HepG2 (cell line): ENCODE measurements around the gene PEX14. TPM values are rescaled to one million over a fixed set of nuclear protein-coding genes. Genes with fewer than 3 reads are reported as not detected.

Source experiments
- CHCHD3 ChIP-seq: sonication (generic); formaldehyde crosslinking; IDR thresholded peaks from 2 replicates; pipeline ENCODE4 v1.8.0; 2022; ENCODE audit warnings: mild to moderate bottlenecking, missing genetic modification reagents, moderate library complexity
- CREM ChIP-seq, 2 experiments: sonication (generic) in 1 of 2; formaldehyde crosslinking in 1 of 2; IDR thresholded peaks; 2 replicates each; pipeline versions ENCODE4 v1.4.0 to v1.6.1; 2016 to 2020; ENCODE audit warnings: antibody characterized with exemption in 1 of 2, mild to moderate bottlenecking in 1 of 2, missing genetic modification reagents in 1 of 2
- FOXA1 ChIP-seq, 2 experiments: fragments of 450-650 bp in 1 of 2; sonication (generic) in 1 of 2; formaldehyde crosslinking in 1 of 2; IDR thresholded peaks; 2 replicates each; pipeline versions ENCODE4 v1.4.0 to v1.6.1; 2016 to 2020; ENCODE audit warnings: missing genetic modification reagents in 1 of 2
- GATAD1 ChIP-seq: IDR thresholded peaks from 2 replicates; pipeline ENCODE4 v1.6.1; 2016; ENCODE audit warnings: missing genetic modification reagents, missing compliant biosample characterization
- HOXA9 ChIP-seq: sonication (generic); formaldehyde crosslinking; IDR thresholded peaks from 2 replicates; pipeline ENCODE4 v1.8.1; 2022; ENCODE audit warnings: missing genetic modification reagents, mild to moderate bottlenecking, moderate library complexity, borderline replicate concordance
- HOXD1 ChIP-seq: sonication (generic); formaldehyde crosslinking; IDR thresholded peaks from 2 replicates; pipeline ENCODE4 v1.5.0; 2020; ENCODE audit warnings: missing genetic modification reagents
- IKZF4 ChIP-seq: sonication (generic); formaldehyde crosslinking; IDR thresholded peaks from 2 replicates; pipeline ENCODE4 v1.5.1; 2020; ENCODE audit warnings: borderline replicate concordance, mild to moderate bottlenecking, low read depth, missing genetic modification reagents; ENCODE audit errors: not compliant biosample characterization
- MAF1 ChIP-seq: sonication (generic); formaldehyde crosslinking; IDR thresholded peaks from 2 replicates; pipeline ENCODE4 v1.5.0; 2020; ENCODE audit warnings: missing genetic modification reagents, borderline replicate concordance
- NKX3-1 ChIP-seq: sonication (generic); formaldehyde crosslinking; IDR thresholded peaks from 2 replicates; pipeline ENCODE4 v1.5.0; 2020; ENCODE audit warnings: missing genetic modification reagents
- POLR2G ChIP-seq: fragments of 200-400 bp; formaldehyde crosslinking; IDR thresholded peaks from 2 replicates; pipeline ENCODE4 v1.6.1; 2018; ENCODE audit warnings: mild to moderate bottlenecking, low read depth, low read length, moderate library complexity
- RBAK ChIP-seq: sonication (generic); formaldehyde crosslinking; IDR thresholded peaks from 2 replicates; pipeline ENCODE4 v1.5.1; 2020; ENCODE audit warnings: mild to moderate bottlenecking, missing genetic modification reagents
- SOX5 ChIP-seq: IDR thresholded peaks from 2 replicates; pipeline ENCODE4 v1.6.1; 2016; ENCODE audit warnings: borderline replicate concordance
- UBTF ChIP-seq: sonication (generic); formaldehyde crosslinking; IDR thresholded peaks from 2 replicates; pipeline ENCODE4 v1.4.0; 2020; ENCODE audit warnings: mild to moderate bottlenecking, missing genetic modification reagents
- ZKSCAN5 ChIP-seq: sonication (generic); formaldehyde crosslinking; IDR thresholded peaks from 2 replicates; pipeline ENCODE4 v1.5.1; 2020; ENCODE audit warnings: mild to moderate bottlenecking, missing genetic modification reagents
- ZNF142 ChIP-seq: sonication (generic); formaldehyde crosslinking; IDR thresholded peaks from 2 replicates; pipeline ENCODE4 v1.4.0; 2020; ENCODE audit warnings: missing genetic modification reagents
- ZNF235 ChIP-seq: sonication (generic); formaldehyde crosslinking; IDR thresholded peaks from 2 replicates; pipeline ENCODE4 v1.8.1; 2023; ENCODE audit warnings: mild to moderate bottlenecking, missing genetic modification reagents, borderline replicate concordance
- ZNF543 ChIP-seq: sonication (generic); formaldehyde crosslinking; IDR thresholded peaks from 2 replicates; pipeline ENCODE4 v1.4.0; 2020; ENCODE audit warnings: mild to moderate bottlenecking, missing genetic modification reagents
- ZNF781 ChIP-seq: sonication (generic); formaldehyde crosslinking; IDR thresholded peaks from 2 replicates; pipeline ENCODE4 v1.5.1; 2020; ENCODE audit warnings: borderline replicate concordance, mild to moderate bottlenecking, missing genetic modification reagents; ENCODE audit errors: not compliant biosample characterization
- ZNF816 ChIP-seq: sonication (generic); formaldehyde crosslinking; IDR thresholded peaks from 2 replicates; pipeline ENCODE4 v1.8.0; 2022; ENCODE audit warnings: missing genetic modification reagents, mild to moderate bottlenecking, borderline replicate concordance
- ZNF879 ChIP-seq: sonication (generic); formaldehyde crosslinking; IDR thresholded peaks from 2 replicates; pipeline ENCODE4 v1.8.1; 2023; ENCODE audit warnings: missing genetic modification reagents
- polyA plus RNA-seq, 8 experiments: library from polyadenylated mRNA; depleted of rRNA in 3 of 8; stranded (reverse) in 7 of 8; unstranded in 1 of 8; fragments of >200 nt; fragmentation: Illumina TruSeq in 4 of 8; extraction: Trizol in 4 of 8; gene quantifications; 2 replicates each; pipeline versions ENCODE4 v1.2.1 to v1.2.3, GENCODE V29; 2011 to 2016; ENCODE audit warnings: low read depth in 4 of 8, missing spikeins in 1 of 8, mixed read lengths in 1 of 8; ENCODE audit not compliant: insufficient read depth in 1 of 8
- total RNA-seq, 5 experiments: library from RNA; depleted of rRNA; stranded (reverse); fragments of >200 nt; fragmentation: Illumina TruSeq; extraction: Trizol; gene quantifications; 2 replicates each; pipeline ENCODE4 v1.2.3, GENCODE V29; 2016; ENCODE audit warnings: low read depth in 1 of 5

The PEX14 gene
- total and polyA plus RNA-seq, 2 of the 13 experiments (the other 11 are each of a cell fraction or from before 2014, with no cell fraction given), result 6.5 to 9.9 TPM

- TF ChIP-seq UBTF (CRISPR knock-in tag), result peak; percentile 72
- 0 out of 2 replicates have a peak, but pooled peaks have one; percentile 17 for TF ChIP-seq MAF1 (CRISPR knock-in tag)
- peak; percentile 83 for TF ChIP-seq HOXD1 (CRISPR knock-in tag)
- peak; percentile 71; the same call in 1 of the 2 replicates for TF ChIP-seq ZNF235 (CRISPR knock-in tag)
- peak; percentile 73; the same call in 1 of the 2 replicates for TF ChIP-seq ZNF816 (CRISPR knock-in tag)
- TF ChIP-seq SOX5 (CRISPR knock-in tag), result peak; percentile 11; the same call in 1 of the 2 replicates
- peak; percentile 69 for TF ChIP-seq IKZF4 (CRISPR knock-in tag)
- peak; percentile 94 for TF ChIP-seq CHCHD3 (CRISPR knock-in tag)
- TF ChIP-seq GATAD1, result peak; percentile 98
- TF ChIP-seq ZNF879 (CRISPR knock-in tag), result peak; percentile 88
- peak; percentile 88 for TF ChIP-seq ZNF142
- TF ChIP-seq ZNF781 (CRISPR knock-in tag), result no peak
- peak; percentile 98 for TF ChIP-seq HOXA9 (CRISPR knock-in tag)
- peak; percentile 80 for TF ChIP-seq POLR2G
- TF ChIP-seq RBAK (CRISPR knock-in tag), result no peak
- no peak for TF ChIP-seq ZKSCAN5 (CRISPR knock-in tag)
- TF ChIP-seq FOXA1 (IDR thresholded peaks at IDR 0.05), result no peak
- TF ChIP-seq FOXA1 (CRISPR knock-in tag; IDR thresholded peaks at IDR 0.05), result peak; percentile 42
- peak; percentile 76; the same call in 1 of the 2 replicates for TF ChIP-seq NKX3-1 (CRISPR knock-in tag)
- no peak for TF ChIP-seq CREM (IDR thresholded peaks at IDR 0.05)
- no peak for TF ChIP-seq CREM (CRISPR knock-in tag; IDR thresholded peaks at IDR 0.05)
- peak; percentile 91 for TF ChIP-seq ZNF543 (CRISPR knock-in tag)
Measured at GRCh38 chr1:10430216-10431069, 44.3 kb upstream of the PEX14 start, which contains the start of gene CENPS (continued).
